Naive thymus-derived CD8-positive, alpha-beta T cell (primary cell): ENCODE data around the gene SMAD9. TPM values are rescaled to one million over a fixed set of nuclear protein-coding genes. Genes with fewer than 3 reads are reported as not detected.

ENCODE experiments used
- ATAC-seq, 2 donors: fragments of 150-1000 bp; cut with Tn5 transposase in 1 of 2; sonication (Bioruptor Pico), chemical (Tn5 transposase) in 1 of 2; 1 replicate in 1 of 2; 2 replicates in 1 of 2; pipeline ENCODE4 v1.10.0; 2021; ENCODE audit warnings: mild to moderate bottlenecking in 2 of 2, moderate library complexity in 2 of 2
- POLR2A ChIA-PET: fragments of 350-600 bp; sonication (Branson Sonifier 250); formaldehyde crosslinking; loops from one replicate; lab custom pipeline; 2021; ENCODE audit warnings: antibody characterized with exemption; lab: Charles Lee
- DNase-seq, 10 donors: peaks; one replicate each; pipeline versions ENCODE4 v3.0.0 to v3.0.0-alpha.2; 2020 to 2022
- H3K27ac Mint-ChIP-seq, 10 donors: one replicate each; pipeline ENCODE4 v1.8.0; 2020 to 2022; ENCODE audit warnings: mild to moderate bottlenecking in 10 of 10, mixed read lengths in 10 of 10, moderate library complexity in 4 of 10, inconsistent platforms in 1 of 10
- H3K27me3 Mint-ChIP-seq, 5 donors: one replicate each; pipeline ENCODE4 v1.8.0; 2021 to 2022; ENCODE audit warnings: mixed read lengths in 5 of 5
- H3K36me3 Mint-ChIP-seq, 3 donors: one replicate each; pipeline ENCODE4 v1.8.0; 2020 to 2022; ENCODE audit warnings: mixed read lengths in 3 of 3, mild to moderate bottlenecking in 2 of 3, inconsistent platforms in 1 of 3
- H3K4me1 Mint-ChIP-seq, 4 donors: one replicate each; pipeline ENCODE4 v1.8.0; 2021 to 2022; ENCODE audit warnings: mixed read lengths in 4 of 4
- H3K4me3 Mint-ChIP-seq, 10 donors: one replicate each; pipeline ENCODE4 v1.8.0; 2020 to 2022; ENCODE audit warnings: mild to moderate bottlenecking in 10 of 10, mixed read lengths in 10 of 10, moderate library complexity in 6 of 10, inconsistent platforms in 1 of 10
- H3K9me3 Mint-ChIP-seq, 9 donors: one replicate each; pipeline ENCODE4 v1.8.0; 2020 to 2022; ENCODE audit warnings: mixed read lengths in 9 of 9, mild to moderate bottlenecking in 3 of 9, inconsistent platforms in 1 of 9, moderate library complexity in 1 of 9
- polyA plus RNA-seq, 3 donors: library from polyadenylated mRNA; unstranded; fragments of 300-500 nt; fragmentation: Illumina TruSeq; gene quantifications; one replicate each; pipeline ENCODE4 v1.2.3, GENCODE V29; 2021
- total RNA-seq, 8 experiments: library from RNA in 2 of 8; stranded (reverse) in 2 of 8; gene quantifications; one replicate each; pipeline ENCODE4 v1.2.3 and lab custom pipeline; 2021 to 2026

Gene SMAD9
- total and polyA plus RNA-seq, 5 experiments from 2014 or later: 0.03 to 0.07 (median 0.03) TPM; not detected in 2

- Mint-ChIP-seq H3K4me3 (peak overlapping the region; percentile 91 to 98 (median 95)), H3K9me3 (no peaks in the 10 kb centered on the region), H3K36me3 (peaks cover 0 to 19% (median 0%) of the 10 kb centered on the region in 3 donors), H3K4me1 (peaks cover 27 to 62% (median 56%) of the 10 kb centered on the region in 4 donors), H3K27me3 (no peaks in the 10 kb centered on the region), H3K27ac (peak overlapping the region in 9 of 10 donors; percentile 80 to 97 (median 95))
- no peak for ATAC-seq
- DNase-seq: peak in 1 of 10 donors; percentile 3
- POLR2A ChIA-PET: no interaction called here
These were observed 99.8 kb downstream of the SMAD9 start for GRCh38 chr13:36820222-36820621.

GRCh38 chr13:36819739-36820090 lies 100.3 kb downstream of the SMAD9 start:
- DNase-seq (peak in 5 of 10 donors; percentile 2 to 61 (median 19)), ATAC-seq (peak in 1 of 2 donors; percentile 16)
- H3K27me3 Mint-ChIP-seq: peaks cover 0 to under 1% (median 0%) of the 10 kb centered on the region in 5 donors
- H3K36me3 Mint-ChIP-seq: peaks cover 0 to 14% (median 0%) of the 10 kb centered on the region in 3 donors
- peak overlapping the region; percentile 91 to 98 (median 95) for H3K4me3 Mint-ChIP-seq
- peak overlapping the region; percentile 80 to 97 (median 95) for H3K27ac Mint-ChIP-seq
- POLR2A ChIA-PET: interaction anchor here (1.4 kb wide), 1 partner anchor 474 kb away, joined by 4 read pairs; the partner anchor contains the start of gene SPART
- H3K9me3 Mint-ChIP-seq: no peaks in the 10 kb centered on the region
- H3K4me1 Mint-ChIP-seq: peaks cover 23 to 59% (median 54%) of the 10 kb centered on the region in 4 donors

GRCh38 chr13:36818804-36819738 lies 101.0 kb downstream of the SMAD9 start, which contains the start of gene RFXAP:
RFXAP (plus strand) TSS chr13:36819222; CDS start chr13:36819358, 136 bp downstream.
- Mint-ChIP-seq H3K9me3 (peaks cover 0 to 2% (median 0%) of the 10 kb centered on the region in 9 donors), H3K27ac (peak within 1 kb of the TSS; percentile 80 to 97 (median 95)), H3K27me3 (peaks cover 0 to 6% (median 3%) of the 10 kb centered on the region in 5 donors), H3K4me3 (peak within 1 kb of the TSS; percentile 91 to 98 (median 95)), H3K36me3 (peaks cover 0 to 10% (median 0%) of the 10 kb centered on the region in 3 donors), H3K4me1 (peaks cover 23 to 53% (median 49%) of the 10 kb centered on the region in 4 donors)
- DNase-seq: peak; percentile 83 to 95 (median 91)
- peak; percentile 90 to 92 for ATAC-seq
- POLR2A ChIA-PET: interaction anchor here (1.4 kb wide), 1 partner anchor 473 kb away, joined by 4 read pairs; the partner anchor contains the start of gene SPART

GRCh38 chr13:36817996-36818803 lies 101.8 kb downstream of the SMAD9 start:
- Mint-ChIP-seq H3K4me1 (peaks cover 21 to 45% (median 42%) of the 10 kb centered on the region in 4 donors), H3K27me3 (peaks cover 0 to 12% (median 5%) of the 10 kb centered on the region in 5 donors), H3K9me3 (peaks cover 0 to 2% (median 0%) of the 10 kb centered on the region in 9 donors), H3K4me3 (peak overlapping the region; percentile 91 to 98 (median 95)), H3K36me3 (peaks cover 0 to 6% (median 0%) of the 10 kb centered on the region in 3 donors), H3K27ac (peak overlapping the region; percentile 80 to 97 (median 95))
- POLR2A ChIA-PET: interaction anchor here (1.4 kb wide), 1 partner anchor 472 kb away, joined by 4 read pairs; the partner anchor contains the start of gene SPART
- DNase-seq (no peak), ATAC-seq (no peak)

- Mint-ChIP-seq H3K4me1 (peaks cover 12 to 21% (median 15%) of the 10 kb centered on the region in 4 donors), H3K9me3 (peaks cover 0 to 2% (median 0%) of the 10 kb centered on the region in 9 donors), H3K27me3 (peaks cover 12 to 41% (median 16%) of the 10 kb centered on the region in 5 donors), H3K27ac (no peak overlapping the region), H3K36me3 (no peaks in the 10 kb centered on the region), H3K4me3 (no peak overlapping the region)
- POLR2A ChIA-PET: no interaction called here
- peak in 1 of 10 donors; percentile 18 for DNase-seq
- no peak for ATAC-seq
These were observed 105.0 kb downstream of the SMAD9 start for GRCh38 chr13:36815062-36815461.

GRCh38 chr13:36814465-36814864 lies 105.6 kb downstream of the SMAD9 start:
- ATAC-seq (no peak), DNase-seq (no peak)
- H3K36me3 Mint-ChIP-seq: no peaks in the 10 kb centered on the region
- POLR2A ChIA-PET: no interaction called here
- no peak overlapping the region for H3K4me3 Mint-ChIP-seq
- H3K9me3 Mint-ChIP-seq: peaks cover 0 to 2% (median 0%) of the 10 kb centered on the region in 9 donors
- H3K27ac Mint-ChIP-seq: no peak overlapping the region
- H3K4me1 Mint-ChIP-seq: peaks cover 7 to 15% (median 10%) of the 10 kb centered on the region in 4 donors
- peaks cover 14 to 47% (median 18%) of the 10 kb centered on the region in 5 donors for H3K27me3 Mint-ChIP-seq

GRCh38 chr13:36813225-36813624 lies 106.8 kb downstream of the SMAD9 start:
- no peak for DNase-seq
- POLR2A ChIA-PET: no interaction called here
- H3K27me3 Mint-ChIP-seq: peaks cover 14 to 47% (median 21%) of the 10 kb centered on the region in 5 donors

GRCh38 chr13:36807616-36808015 lies 112.4 kb downstream of the SMAD9 start:
- Mint-ChIP-seq H3K27ac (no peak overlapping the region), H3K36me3 (no peaks in the 10 kb centered on the region), H3K27me3 (peaks cover 13 to 67% (median 39%) of the 10 kb centered on the region in 5 donors), H3K9me3 (no peaks in the 10 kb centered on the region), H3K4me1 (peaks cover 0 to 6% (median 0%) of the 10 kb centered on the region in 4 donors), H3K4me3 (no peak overlapping the region)
- no peak for DNase-seq
- no peak for ATAC-seq
- POLR2A ChIA-PET: no interaction called here

More at GRCh38 chr13:36813225-36813624, 106.8 kb downstream of the SMAD9 start:
- no peak for ATAC-seq
- Mint-ChIP-seq H3K27ac (no peak overlapping the region), H3K4me3 (no peak overlapping the region), H3K9me3 (peaks cover 0 to 2% (median 0%) of the 10 kb centered on the region in 9 donors), H3K36me3 (no peaks in the 10 kb centered on the region), H3K4me1 (peaks cover under 1 to 3% (median 3%) of the 10 kb centered on the region in 4 donors)

- DNase-seq (no peak), ATAC-seq (no peak)
- Mint-ChIP-seq H3K4me1 (peaks cover 0 to 6% (median 0%) of the 10 kb centered on the region in 4 donors), H3K36me3 (no peaks in the 10 kb centered on the region), H3K27me3 (peaks cover 10 to 52% (median 27%) of the 10 kb centered on the region in 5 donors), H3K9me3 (no peaks in the 10 kb centered on the region), H3K27ac (no peak overlapping the region), H3K4me3 (no peak overlapping the region)
- POLR2A ChIA-PET: no interaction called here
These were observed 113.9 kb downstream of the SMAD9 start for GRCh38 chr13:36806102-36806501.

GRCh38 chr13:36804588-36804987 lies 115.5 kb downstream of the SMAD9 start:
- peaks cover 8 to 38% (median 25%) of the 10 kb centered on the region in 5 donors for H3K27me3 Mint-ChIP-seq
- peaks cover 0 to 6% (median 0%) of the 10 kb centered on the region in 4 donors for H3K4me1 Mint-ChIP-seq
- POLR2A ChIA-PET: no interaction called here
- H3K4me3 Mint-ChIP-seq: no peak overlapping the region
- H3K36me3 Mint-ChIP-seq: no peaks in the 10 kb centered on the region
- ATAC-seq (no peak), DNase-seq (no peak)
- no peak overlapping the region for H3K27ac Mint-ChIP-seq
- no peaks in the 10 kb centered on the region for H3K9me3 Mint-ChIP-seq

- no peak overlapping the region for H3K4me3 Mint-ChIP-seq
- H3K27ac Mint-ChIP-seq: no peak overlapping the region
- no peaks in the 10 kb centered on the region for H3K9me3 Mint-ChIP-seq
- POLR2A ChIA-PET: no interaction called here
- H3K4me1 Mint-ChIP-seq: peaks cover 0 to 2% (median 0%) of the 10 kb centered on the region in 4 donors
- DNase-seq: no peak
- ATAC-seq: no peak
- H3K27me3 Mint-ChIP-seq: peaks cover 6 to 29% (median 13%) of the 10 kb centered on the region in 5 donors
- no peaks in the 10 kb centered on the region for H3K36me3 Mint-ChIP-seq
These were observed 119.0 kb downstream of the SMAD9 start for GRCh38 chr13:36801035-36801434.

GRCh38 chr13:36796052-36796451 lies 124.0 kb downstream of the SMAD9 start:
- H3K36me3 Mint-ChIP-seq: no peaks in the 10 kb centered on the region
- no peaks in the 10 kb centered on the region for H3K4me1 Mint-ChIP-seq

More at GRCh38 chr13:36796052-36796451, 124.0 kb downstream of the SMAD9 start:
- peaks cover 3 to 16% (median 12%) of the 10 kb centered on the region in 5 donors for H3K27me3 Mint-ChIP-seq
- ATAC-seq (no peak), DNase-seq (no peak)
- no peaks in the 10 kb centered on the region for H3K9me3 Mint-ChIP-seq
- no peak overlapping the region for H3K27ac Mint-ChIP-seq
- H3K4me3 Mint-ChIP-seq: no peak overlapping the region
- POLR2A ChIA-PET: no interaction called here
